ENCODE results near the gene ALDH3B2. TPM values are rescaled to one million over a fixed set of nuclear protein-coding genes. Genes with fewer than 3 reads are reported as not detected.

ALDH3B2 gene
- total RNA-seq, 2 donors from 2014 or later: 1.8 to 4.4 TPM

DNA sequence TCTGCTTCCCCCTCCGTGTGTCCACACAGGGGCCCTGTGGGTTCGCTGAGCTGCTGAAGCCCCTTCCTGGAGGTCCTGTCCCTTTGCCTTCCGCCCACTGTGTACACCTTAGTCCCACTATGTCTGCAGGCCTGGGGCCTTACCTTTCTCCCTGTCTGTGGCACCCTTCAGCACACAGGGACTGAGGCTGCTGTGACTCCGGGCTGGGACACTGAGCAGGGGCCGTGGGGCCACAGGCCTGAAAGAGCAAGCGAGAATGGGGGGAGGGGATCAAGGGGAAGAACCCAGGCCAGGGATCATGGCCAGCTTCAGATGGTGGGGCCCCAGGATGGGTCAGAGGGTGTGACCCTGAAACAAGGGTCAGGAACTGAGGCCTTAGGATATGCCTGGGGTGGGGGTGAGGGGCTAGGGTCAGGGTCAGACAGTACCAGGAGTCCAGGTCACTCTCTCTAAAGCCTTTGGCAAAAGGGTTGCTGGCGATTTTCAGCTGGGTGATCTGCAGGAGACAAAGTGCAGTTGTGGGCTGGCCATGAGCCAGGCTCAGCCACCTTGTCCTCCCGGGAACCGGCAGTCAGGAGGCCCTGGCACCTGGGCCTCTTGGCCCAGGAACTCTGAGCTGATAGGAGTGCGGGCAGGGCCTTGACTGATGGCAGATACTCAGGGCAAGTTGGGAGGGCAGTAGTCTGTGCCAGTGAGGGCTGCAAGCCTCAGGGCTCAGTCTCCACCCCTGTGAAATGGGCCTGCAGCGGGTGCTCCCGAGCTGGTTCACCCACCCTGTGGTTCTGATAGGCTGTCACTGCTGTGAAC lies 42.0 kb downstream of the ALDH3B2 start:
- no peak for DNase-seq (ENCODE audit: low spot score)
- TF ChIP-seq, protein P1, sequence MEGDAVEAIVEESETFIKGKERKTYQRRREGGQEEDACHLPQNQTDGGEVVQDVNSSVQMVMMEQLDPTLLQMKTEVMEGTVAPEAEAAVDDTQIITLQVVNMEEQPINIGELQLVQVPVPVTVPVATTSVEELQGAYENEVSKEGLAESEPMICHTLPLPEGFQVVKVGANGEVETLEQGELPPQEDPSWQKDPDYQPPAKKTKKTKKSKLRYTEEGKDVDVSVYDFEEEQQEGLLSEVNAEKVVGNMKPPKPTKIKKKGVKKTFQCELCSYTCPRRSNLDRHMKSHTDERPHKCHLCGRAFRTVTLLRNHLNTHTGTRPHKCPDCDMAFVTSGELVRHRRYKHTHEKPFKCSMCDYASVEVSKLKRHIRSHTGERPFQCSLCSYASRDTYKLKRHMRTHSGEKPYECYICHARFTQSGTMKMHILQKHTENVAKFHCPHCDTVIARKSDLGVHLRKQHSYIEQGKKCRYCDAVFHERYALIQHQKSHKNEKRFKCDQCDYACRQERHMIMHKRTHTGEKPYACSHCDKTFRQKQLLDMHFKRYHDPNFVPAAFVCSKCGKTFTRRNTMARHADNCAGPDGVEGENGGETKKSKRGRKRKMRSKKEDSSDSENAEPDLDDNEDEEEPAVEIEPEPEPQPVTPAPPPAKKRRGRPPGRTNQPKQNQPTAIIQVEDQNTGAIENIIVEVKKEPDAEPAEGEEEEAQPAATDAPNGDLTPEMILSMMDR (IDR thresholded peaks at IDR 0.05): no peak
- TF ChIP-seq POLR2AphosphoS5 (IDR thresholded peaks at IDR 0.05) (no peak), POLR2A (IDR thresholded peaks at IDR 0.05) (no peak)
- no peaks in the 10 kb centered on the region for H3K27me3 ChIP-seq (replicated peaks; ENCODE audit: insufficient read depth)
- WGBS: 72% methylated on average over 12 of the region's 12 CpGs
- H3K27ac ChIP-seq: no peak overlapping the region
- intact Hi-C loops (cut with DNase I): loop anchor here (10.0 kb wide), 1 partner anchor 172 kb away; no protein-coding TSS in a partner anchor
- H3K4me3 ChIP-seq: no peak overlapping the region
- H3K36me3 ChIP-seq: no peaks in the 10 kb centered on the region
- H3K4me1 ChIP-seq (replicated peaks): peaks cover 4% of the 10 kb centered on the region
- no peaks in the 10 kb centered on the region for H3K9me3 ChIP-seq

DNA sequence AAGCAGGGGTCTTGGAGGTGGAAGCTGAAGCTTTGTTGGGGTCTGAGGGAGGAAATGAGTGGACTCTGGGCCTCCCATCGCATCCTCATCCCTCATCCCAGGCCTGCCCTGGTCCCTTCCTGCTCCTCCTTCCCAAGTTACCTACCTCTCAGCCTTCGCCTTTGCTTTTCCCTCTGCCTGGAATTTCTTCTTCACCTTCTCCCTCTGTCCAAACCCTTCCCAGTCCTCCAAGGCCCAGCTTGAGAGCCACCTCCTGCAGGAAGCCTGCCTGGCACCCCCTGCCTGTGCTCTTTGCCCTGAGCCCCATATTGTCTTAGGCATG lies 42.6 kb downstream of the ALDH3B2 start:
- no peaks in the 10 kb centered on the region for H3K27me3 ChIP-seq (replicated peaks; ENCODE audit: insufficient read depth)
- intact Hi-C loops (cut with DNase I): loop anchor here (10.0 kb wide), 1 partner anchor 173 kb away; no protein-coding TSS in a partner anchor
- no peak for DNase-seq (ENCODE audit: low spot score)
- peak overlapping the region in 1 of 2 donors; percentile 97 for H3K27ac ChIP-seq
- 97% methylated on average over 2 of the region's 2 CpGs for WGBS
- peaks cover 4% of the 10 kb centered on the region for H3K4me1 ChIP-seq (replicated peaks)
- no peak overlapping the region for H3K4me3 ChIP-seq
- H3K9me3 ChIP-seq: no peaks in the 10 kb centered on the region
- H3K36me3 ChIP-seq: no peaks in the 10 kb centered on the region
- TF ChIP-seq, protein P1 (IDR thresholded peaks at IDR 0.05): no peak
- no peak for TF ChIP-seq POLR2A (IDR thresholded peaks at IDR 0.05)
- no peak for TF ChIP-seq POLR2AphosphoS5 (IDR thresholded peaks at IDR 0.05)

DNA sequence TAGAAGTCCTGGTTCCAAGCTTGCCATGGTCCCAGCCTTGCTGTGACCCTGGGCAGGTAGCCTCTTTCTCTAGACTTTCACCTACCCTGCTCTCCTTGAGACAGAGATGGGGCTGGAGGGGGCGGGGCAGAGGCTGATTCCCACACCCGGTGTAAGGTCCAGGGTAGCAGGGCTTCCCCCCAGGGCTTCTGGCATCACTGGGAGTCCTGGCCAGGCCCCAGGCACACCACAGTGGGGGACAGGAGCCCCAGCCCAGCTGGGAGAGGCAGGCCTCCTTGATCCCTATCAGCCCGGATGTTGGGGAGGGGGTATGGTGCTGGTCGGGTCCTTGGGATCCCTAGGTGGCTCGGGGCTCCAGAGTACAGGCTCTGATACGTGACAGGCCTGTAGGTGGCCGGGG lies 43.0 kb downstream of the ALDH3B2 start:
- Histone ChIP-seq H3K9me3 (no peaks in the 10 kb centered on the region), H3K27me3 (replicated peaks; ENCODE audit: insufficient read depth) (no peaks in the 10 kb centered on the region), H3K4me3 (no peak overlapping the region), H3K27ac (peak overlapping the region; percentile 97), H3K36me3 (no peaks in the 10 kb centered on the region), H3K4me1 (replicated peaks) (peaks cover 4% of the 10 kb centered on the region)
- TF ChIP-seq POLR2AphosphoS5 (IDR thresholded peaks at IDR 0.05) (no peak), POLR2A (IDR thresholded peaks at IDR 0.05) (no peak)
- TF ChIP-seq, protein P1 (IDR thresholded peaks at IDR 0.05): no peak
- WGBS: 65% methylated on average over 7 of the region's 7 CpGs
- intact Hi-C loops (cut with DNase I): loop anchor here (10.0 kb wide), 1 partner anchor 173 kb away; no protein-coding TSS in a partner anchor
- no peak for DNase-seq (ENCODE audit: low spot score)

DNA sequence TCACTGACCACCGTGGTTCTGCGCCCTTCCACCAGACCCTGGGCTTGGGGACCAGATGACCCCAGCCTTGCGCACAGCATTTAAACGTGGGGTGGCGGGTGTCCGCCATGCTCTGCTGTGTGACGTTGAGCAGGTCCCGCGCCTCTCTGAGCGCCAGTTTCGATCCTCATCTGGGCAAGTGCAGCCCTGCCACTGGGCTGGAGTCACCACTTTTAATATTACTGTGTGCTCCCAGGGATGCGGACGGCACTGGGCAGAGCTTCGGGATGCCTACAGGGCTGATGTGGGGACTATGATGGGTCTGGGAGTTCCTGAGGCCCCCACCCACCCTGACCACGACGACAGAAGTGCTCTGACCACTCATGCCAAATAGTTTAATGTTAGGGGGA lies 43.5 kb downstream of the ALDH3B2 start:
- no peak for DNase-seq (ENCODE audit: low spot score)
- peaks cover 4% of the 10 kb centered on the region for H3K4me1 ChIP-seq (replicated peaks)
- TF ChIP-seq POLR2AphosphoS5 (IDR thresholded peaks at IDR 0.05): no peak
- TF ChIP-seq, protein P1 (IDR thresholded peaks at IDR 0.05): peak in 1 of 4 experiments; percentile 0
- H3K4me3 ChIP-seq: peak overlapping the region; percentile 43 to 58
- H3K27ac ChIP-seq: peak overlapping the region; percentile 97
- H3K36me3 ChIP-seq: no peaks in the 10 kb centered on the region
- intact Hi-C loops (cut with DNase I): loop anchor here (10.0 kb wide), 1 partner anchor 174 kb away; no protein-coding TSS in a partner anchor
- H3K27me3 ChIP-seq (replicated peaks; ENCODE audit: insufficient read depth): no peaks in the 10 kb centered on the region
- no peaks in the 10 kb centered on the region for H3K9me3 ChIP-seq
- WGBS: 56% methylated on average over 16 of the region's 16 CpGs
